AG10803 (cell line): Measurements from ENCODE around the gene PKDCC.

Source experiments
- DNase-seq: peaks from one replicate; pipeline ENCODE4 v3.0.0; 2010; ENCODE audit warnings: low read depth
- H3K4me3 ChIP-seq: 2 replicates; pipeline ENCODE4 v1.5.1; 2011; ENCODE audit warnings: mild to moderate bottlenecking, low read length, control low read depth
- TF ChIP-seq, protein P1 (sequence below): conservative IDR thresholded peaks from 2 replicates; pipeline ENCODE4 v1.5.1; 2011; ENCODE audit warnings: mild to moderate bottlenecking, low read length, control low read depth, inconsistent platforms

The PKDCC gene

DNA sequence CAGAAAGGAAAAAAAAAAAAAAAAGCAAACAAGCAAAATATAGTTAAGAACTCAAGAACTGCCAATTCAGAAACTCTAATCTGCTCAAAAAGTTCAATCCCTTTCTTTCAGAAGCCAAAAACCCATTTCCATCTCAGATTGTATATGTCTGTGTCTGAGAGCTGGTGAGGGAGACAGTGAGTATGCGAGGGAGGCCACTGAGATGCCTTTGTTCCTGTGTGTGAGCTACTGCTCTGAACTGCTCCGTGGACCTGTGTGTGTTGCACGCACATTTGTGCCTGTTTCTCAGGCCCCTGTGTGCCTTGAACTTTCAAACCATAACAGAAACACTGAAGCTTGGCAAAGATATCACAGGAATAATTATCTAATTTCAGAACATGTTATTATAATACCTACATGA lies 2.5 kb upstream of the PKDCC start:
- TF ChIP-seq, protein P1, sequence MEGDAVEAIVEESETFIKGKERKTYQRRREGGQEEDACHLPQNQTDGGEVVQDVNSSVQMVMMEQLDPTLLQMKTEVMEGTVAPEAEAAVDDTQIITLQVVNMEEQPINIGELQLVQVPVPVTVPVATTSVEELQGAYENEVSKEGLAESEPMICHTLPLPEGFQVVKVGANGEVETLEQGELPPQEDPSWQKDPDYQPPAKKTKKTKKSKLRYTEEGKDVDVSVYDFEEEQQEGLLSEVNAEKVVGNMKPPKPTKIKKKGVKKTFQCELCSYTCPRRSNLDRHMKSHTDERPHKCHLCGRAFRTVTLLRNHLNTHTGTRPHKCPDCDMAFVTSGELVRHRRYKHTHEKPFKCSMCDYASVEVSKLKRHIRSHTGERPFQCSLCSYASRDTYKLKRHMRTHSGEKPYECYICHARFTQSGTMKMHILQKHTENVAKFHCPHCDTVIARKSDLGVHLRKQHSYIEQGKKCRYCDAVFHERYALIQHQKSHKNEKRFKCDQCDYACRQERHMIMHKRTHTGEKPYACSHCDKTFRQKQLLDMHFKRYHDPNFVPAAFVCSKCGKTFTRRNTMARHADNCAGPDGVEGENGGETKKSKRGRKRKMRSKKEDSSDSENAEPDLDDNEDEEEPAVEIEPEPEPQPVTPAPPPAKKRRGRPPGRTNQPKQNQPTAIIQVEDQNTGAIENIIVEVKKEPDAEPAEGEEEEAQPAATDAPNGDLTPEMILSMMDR = no peak
- H3K4me3 ChIP-seq = no peak overlapping the region
- DNase-seq = no peak

DNA sequence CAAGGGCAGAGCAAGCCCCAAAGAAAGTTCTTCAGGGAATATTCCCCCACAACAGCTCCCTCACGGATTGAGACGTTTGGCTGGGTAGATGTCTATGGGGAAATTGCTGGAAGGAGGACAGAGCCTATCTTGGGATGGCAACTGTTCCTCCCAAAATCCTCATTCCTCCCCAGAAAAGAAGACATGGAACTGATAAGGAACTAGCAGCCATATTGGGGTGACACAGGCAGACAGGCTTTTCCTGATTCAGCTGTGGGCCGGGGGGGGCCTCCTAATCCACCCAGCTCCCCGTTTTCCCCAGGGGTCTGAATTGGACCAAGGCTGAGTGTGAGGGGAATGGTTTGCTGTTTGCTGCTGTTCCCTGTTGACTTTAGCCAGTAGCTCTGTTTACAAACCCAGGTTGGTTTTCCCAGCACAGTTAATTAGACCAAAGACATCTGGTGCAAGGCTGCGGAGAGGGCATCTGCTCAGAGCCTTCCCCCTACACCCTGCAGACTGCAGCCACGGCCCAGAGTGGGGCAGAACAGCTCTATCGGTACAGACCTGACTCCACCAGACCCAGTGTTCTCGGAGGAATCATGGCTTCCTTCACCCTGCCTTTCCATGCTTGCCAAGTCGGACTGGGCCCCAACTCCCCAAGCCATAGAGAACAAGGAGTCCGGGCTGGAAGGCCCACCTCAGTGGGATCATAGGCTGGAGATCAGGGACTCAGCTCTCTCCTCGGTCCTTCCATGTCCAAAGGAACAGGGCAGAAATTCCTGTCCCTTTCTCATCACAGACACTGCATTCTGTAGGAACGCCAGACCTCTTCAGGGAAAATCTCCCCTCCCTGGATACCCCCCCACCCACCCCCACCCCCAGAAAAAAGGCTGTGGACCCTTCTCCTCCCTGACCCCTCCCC lies 1.7 kb upstream of the PKDCC start:
- DNase-seq = peak; percentile 36
- H3K4me3 ChIP-seq = no peak overlapping the region
- TF ChIP-seq, protein P1 = no peak

DNA sequence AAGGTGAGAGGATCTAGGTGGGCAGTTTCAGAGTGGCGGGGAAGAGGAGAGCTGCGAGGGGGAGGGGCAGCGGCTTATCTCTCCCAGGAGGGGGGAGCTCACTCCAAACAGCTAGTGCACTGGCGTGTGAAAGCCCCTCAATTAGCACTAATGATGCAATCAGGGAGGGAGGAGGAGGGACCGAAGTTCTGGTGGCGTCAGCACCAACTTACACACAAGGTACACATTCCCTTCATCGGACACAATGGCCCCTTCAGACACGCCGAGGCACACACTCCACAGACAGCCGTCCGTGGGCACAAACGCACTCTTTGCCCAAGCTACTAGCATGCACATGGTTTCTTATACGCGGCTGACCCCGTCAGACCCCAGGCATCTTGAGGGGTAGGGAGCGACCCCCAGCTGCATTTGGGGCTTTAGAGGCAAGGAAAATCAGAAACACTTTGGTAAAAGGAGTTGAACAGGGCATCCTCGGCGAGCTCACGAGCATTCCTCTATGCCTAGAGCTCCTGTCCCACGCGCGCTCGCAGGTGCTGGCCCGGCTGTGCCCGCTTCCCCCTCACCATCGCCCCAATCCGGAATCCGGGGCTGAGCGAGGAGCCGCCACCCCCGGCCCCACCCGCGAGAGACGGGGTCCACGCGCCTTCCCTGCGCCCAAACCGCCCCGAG lies 868 bp upstream of the PKDCC start:
- DNase-seq = no peak
- TF ChIP-seq, protein P1 = no peak
- peak overlapping the region; percentile 67 for H3K4me3 ChIP-seq

DNA sequence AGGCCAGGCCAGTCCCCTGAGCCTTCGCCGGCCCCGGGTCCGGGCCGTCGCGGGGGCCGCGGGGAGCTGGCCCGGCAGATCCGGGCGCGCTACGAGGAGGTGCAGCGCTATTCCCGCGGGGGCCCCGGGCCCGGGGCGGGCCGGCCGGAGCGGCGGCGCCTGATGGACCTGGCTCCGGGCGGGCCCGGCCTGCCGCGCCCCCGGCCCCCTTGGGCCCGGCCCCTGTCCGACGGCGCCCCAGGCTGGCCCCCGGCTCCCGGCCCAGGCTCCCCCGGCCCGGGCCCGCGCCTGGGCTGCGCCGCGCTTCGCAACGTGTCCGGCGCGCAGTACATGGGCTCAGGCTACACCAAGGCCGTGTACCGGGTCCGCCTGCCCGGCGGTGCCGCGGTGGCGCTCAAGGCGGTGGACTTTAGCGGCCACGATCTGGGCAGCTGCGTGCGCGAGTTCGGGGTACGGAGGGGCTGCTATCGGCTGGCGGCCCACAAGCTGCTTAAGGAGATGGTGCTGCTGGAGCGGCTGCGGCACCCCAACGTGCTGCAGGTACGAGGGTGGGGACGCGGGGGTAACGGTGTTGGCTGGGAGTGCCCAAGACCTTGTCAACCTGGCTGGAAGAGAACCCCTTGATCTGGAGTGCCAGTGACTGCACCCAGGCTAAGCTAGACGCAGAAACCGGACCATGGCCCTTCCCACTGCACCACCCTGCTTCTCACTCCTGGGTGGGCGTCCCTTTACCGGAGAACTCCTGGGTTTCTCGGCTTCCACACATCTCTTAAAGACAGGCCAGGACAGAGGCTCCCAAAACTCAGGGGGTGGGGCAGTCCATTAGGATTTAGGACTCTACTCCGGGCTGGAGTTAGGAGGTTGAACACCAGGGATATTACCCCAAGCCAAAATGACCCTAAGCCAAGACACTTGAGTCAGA lies 739 bp downstream of the PKDCC start:
- peak; percentile 54 for DNase-seq
- TF ChIP-seq, protein P1 = no peak
- peak overlapping the region; percentile 89 for H3K4me3 ChIP-seq

DNA sequence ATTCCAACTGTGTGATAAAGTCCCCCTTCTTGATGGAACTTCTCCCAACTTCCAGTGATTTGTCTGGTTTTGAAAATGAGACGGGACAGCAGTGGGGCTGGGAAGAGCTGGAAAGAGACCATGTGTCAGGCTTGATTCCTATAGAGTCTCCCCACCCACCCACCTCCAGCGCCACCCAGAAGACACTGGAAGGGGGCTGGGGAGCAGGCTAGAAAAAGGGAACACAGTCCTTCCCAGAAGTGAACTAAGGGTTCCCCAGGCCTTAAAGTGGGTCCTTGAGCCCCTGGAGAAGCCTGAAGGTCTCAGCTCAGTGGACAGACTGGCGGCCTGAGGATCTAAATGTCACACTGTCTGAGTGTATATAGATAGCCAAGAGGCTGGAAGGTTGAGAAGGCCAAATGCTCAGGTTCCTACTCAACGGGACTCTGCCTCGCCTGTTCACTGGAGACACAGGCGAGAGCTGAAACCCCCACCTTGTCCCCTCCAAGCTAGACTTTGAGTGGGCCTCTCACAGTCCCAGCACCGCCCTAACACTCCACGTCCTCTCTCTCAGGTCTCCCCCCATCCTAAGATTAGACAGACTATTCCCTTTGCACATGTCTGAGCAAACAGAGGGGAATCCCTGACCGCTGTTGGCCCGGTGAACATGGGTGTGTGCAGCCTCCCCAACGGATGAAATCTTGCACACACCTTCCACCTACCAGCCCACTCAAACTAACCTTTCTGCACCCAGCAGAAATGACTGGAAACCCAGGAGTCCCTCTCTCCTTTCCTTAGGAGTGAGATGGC lies 1.6 kb downstream of the PKDCC start:
- H3K4me3 ChIP-seq = peak overlapping the region; percentile 89
- no peak for DNase-seq
- TF ChIP-seq, protein P1 = no peak

DNA sequence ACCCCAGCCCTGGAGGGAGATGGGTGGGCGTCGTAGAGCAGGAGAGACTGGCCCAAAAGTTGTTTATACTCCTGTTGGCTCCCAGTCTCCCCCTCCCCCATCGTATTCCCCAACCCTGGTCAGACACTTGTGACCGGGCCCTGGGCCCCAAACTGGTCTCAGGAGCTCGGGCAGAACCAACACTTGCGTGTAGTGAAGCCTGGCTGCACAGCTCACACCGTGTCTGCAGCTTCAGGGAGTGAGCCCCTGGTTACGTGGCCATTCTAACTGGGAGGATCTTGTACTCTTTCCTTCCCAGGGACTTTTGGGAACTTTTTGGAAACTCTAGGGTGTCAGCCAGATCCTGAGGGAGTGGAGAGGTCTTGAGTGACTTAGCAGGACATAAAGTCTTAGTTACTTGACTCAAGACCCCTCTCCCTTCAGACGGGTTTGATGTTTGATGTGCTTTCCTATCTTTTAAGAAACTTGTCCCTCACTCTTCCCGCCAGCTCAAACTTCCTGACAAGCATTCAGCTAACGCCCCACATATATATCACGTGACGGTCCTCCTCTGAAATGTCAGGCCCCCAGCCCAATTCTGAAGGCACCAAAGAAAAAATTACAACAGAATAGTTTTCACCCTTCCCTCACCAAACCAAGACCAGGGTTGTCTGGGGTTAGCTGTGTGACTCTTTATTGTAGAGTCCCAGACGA lies 2.3 kb downstream of the PKDCC start:
- TF ChIP-seq, protein P1 = no peak
- H3K4me3 ChIP-seq = peak overlapping the region; percentile 89

More for the DNA sequence above, 2.3 kb downstream of the PKDCC start:
- no peak for DNase-seq
